GM23248 (cell line): ENCODE results near the gene ADAMTS10. TPM values are rescaled to one million over a fixed set of nuclear protein-coding genes. Genes with fewer than 3 reads are reported as not detected.
A peak's percentile ranks its signal among the peaks of the same experiment; 100 is the strongest.

ENCODE experiments used
- DNase-seq: peaks from one replicate; pipeline ENCODE4 v3.0.0-alpha.2; 2015
- H2AFZ ChIP-seq: fragments of 200-600 bp; sonication (generic); 2 replicates; pipeline ENCODE4 v1.6.1; 2016; ENCODE audit warnings: antibody characterized with exemption
- H3F3A ChIP-seq: fragments of 200-600 bp; sonication (generic); 2 replicates; pipeline ENCODE4 v1.6.1; 2016; ENCODE audit warnings: mild to moderate bottlenecking, antibody characterized with exemption, mixed run types; ENCODE audit not compliant: insufficient read depth
- H3K27ac ChIP-seq: fragments of 200-600 bp; sonication (generic); 2 replicates; pipeline ENCODE4 v1.5.1; 2016; ENCODE audit warnings: mild to moderate bottlenecking
- H3K27me3 ChIP-seq: fragments of 200-600 bp; sonication (generic); replicated peaks from 2 replicates; pipeline ENCODE4 v1.6.1; 2016; ENCODE audit warnings: mild to moderate bottlenecking; ENCODE audit not compliant: insufficient read depth
- H3K36me3 ChIP-seq: fragments of 200-600 bp; sonication (generic); 2 replicates; pipeline ENCODE4 v1.6.1; 2016; ENCODE audit warnings: low read depth, mild to moderate bottlenecking
- H3K4me1 ChIP-seq: fragments of 200-600 bp; sonication (generic); 2 replicates; pipeline ENCODE4 v1.6.1; 2016; ENCODE audit warnings: mild to moderate bottlenecking; ENCODE audit not compliant: insufficient read depth
- H3K4me2 ChIP-seq: fragments of 200-600 bp; sonication (generic); one replicate; pipeline ENCODE4 v1.6.1; 2016; ENCODE audit warnings: mild to moderate bottlenecking; ENCODE audit not compliant: unreplicated experiment
- H3K4me3 ChIP-seq: fragments of 200-600 bp; sonication (generic); 2 replicates; pipeline ENCODE4 v1.5.1; 2016; ENCODE audit warnings: mild to moderate bottlenecking
- H3K79me2 ChIP-seq: fragments of 200-600 bp; sonication (generic); 2 replicates; pipeline ENCODE4 v1.6.1; 2016; ENCODE audit warnings: mild to moderate bottlenecking; ENCODE audit not compliant: insufficient read depth
- H3K9ac ChIP-seq: fragments of 200-600 bp; sonication (generic); 2 replicates; pipeline ENCODE4 v1.6.1; 2016; ENCODE audit warnings: mild to moderate bottlenecking
- H3K9me2 ChIP-seq: fragments of 200-600 bp; sonication (generic); 2 replicates; pipeline ENCODE4 v1.6.1; 2016; ENCODE audit warnings: mixed run types, mild to moderate bottlenecking, moderate library complexity; ENCODE audit not compliant: insufficient read depth
- H3K9me3 ChIP-seq: fragments of 200-600 bp; sonication (generic); one replicate; pipeline ENCODE4 v1.6.1; 2017; ENCODE audit warnings: low read depth
- H4K20me1 ChIP-seq: fragments of 200-600 bp; sonication (generic); 2 replicates; pipeline ENCODE4 v1.6.0; 2016; ENCODE audit not compliant: insufficient read depth
- EZH2 ChIP-seq: fragments of 200-600 bp; sonication (generic); IDR thresholded peaks from 2 replicates; pipeline ENCODE4 v1.6.1; 2018; ENCODE audit warnings: antibody characterized with exemption, mild to moderate bottlenecking; ENCODE audit not compliant: insufficient read depth, poor library complexity, severe bottlenecking
- EZH2phosphoT487 ChIP-seq: fragments of 200-600 bp; sonication (generic); IDR thresholded peaks from 2 replicates; pipeline ENCODE4 v1.6.1; 2018; ENCODE audit warnings: antibody characterized with exemption, moderate library complexity, mild to moderate bottlenecking, low read depth; ENCODE audit not compliant: insufficient read depth
- WGBS, 2 experiments: methylation state at CpG; one replicate each; pipeline ENCODE4 v1.1.6; 2015 to 2017; ENCODE audit warnings: low lambda C conversion rate in 2 of 2, low coverage in 1 of 2; ENCODE audit errors: missing lambda C conversion rate in 2 of 2; 5-methylcytosine and 5-hydroxymethylcytosine counted together
- in situ Hi-C: fragments of 300-500 bp; cut with MboI; formaldehyde crosslinking; loops from 2 replicates; pipeline ENCODE4 v1.15.0; 2020
- polyA plus RNA-seq: library from polyadenylated mRNA; unstranded; fragments of >200 nt; fragmentation: Nextera tagmentation; extraction: Ambion mirVana; gene quantifications from 2 replicates; pipeline ENCODE4 v1.2.1, GENCODE V29; 2016
- total RNA-seq: library from RNA; depleted of rRNA; stranded (reverse); fragments of >200 nt; shearing (Covaris generic); gene quantifications from 2 replicates; pipeline ENCODE4 v1.2.3, GENCODE V29; 2014

Gene ADAMTS10
- total and polyA plus RNA-seq, 2 experiments from 2014 or later, result 4.3 to 12.2 TPM

DNA sequence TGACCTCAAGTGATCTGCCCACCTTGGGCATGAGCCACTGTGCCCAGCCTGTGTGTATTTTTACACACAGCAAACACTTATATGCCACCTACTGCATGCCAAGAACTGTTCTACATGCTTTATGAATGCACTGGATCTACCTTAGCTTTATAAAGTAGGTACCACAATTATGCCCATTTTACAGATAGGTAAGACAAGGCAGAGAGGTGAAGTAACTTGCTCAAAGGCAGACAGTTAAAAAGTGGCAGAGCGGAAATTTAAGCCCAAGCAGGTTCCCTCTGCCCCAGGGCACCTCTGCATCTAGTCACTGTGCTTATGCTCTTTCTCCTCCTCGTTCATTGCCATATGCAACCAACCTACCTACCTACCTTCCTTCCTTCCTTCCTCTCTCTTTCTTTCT is 10.5 kb downstream of the ADAMTS10 start:
- 94 to 96% methylated on average over 2 of the region's 2 CpGs for WGBS, 2 experiments
- Histone ChIP-seq H4K20me1 (no peaks in the 10 kb centered on the region), H3F3A (no peaks in the 10 kb centered on the region), H3K9me3 (no peaks in the 10 kb centered on the region), H3K27me3 (no peaks in the 10 kb centered on the region), H3K4me2 (no peak overlapping the region), H3K79me2 (no peaks in the 10 kb centered on the region), H3K4me1 (no peaks in the 10 kb centered on the region), H3K4me3 (no peak overlapping the region), H2AFZ (no peak overlapping the region), H3K27ac (no peak overlapping the region), H3K36me3 (no peaks in the 10 kb centered on the region; the same call in 1 of the 2 replicates), H3K9me2 (no peaks in the 10 kb centered on the region), H3K9ac (no peak overlapping the region)
- DNase-seq, result no peak
- in situ Hi-C loops, result no loop called here
- no peak for TF ChIP-seq EZH2
- TF ChIP-seq EZH2phosphoT487, result no peak

DNA sequence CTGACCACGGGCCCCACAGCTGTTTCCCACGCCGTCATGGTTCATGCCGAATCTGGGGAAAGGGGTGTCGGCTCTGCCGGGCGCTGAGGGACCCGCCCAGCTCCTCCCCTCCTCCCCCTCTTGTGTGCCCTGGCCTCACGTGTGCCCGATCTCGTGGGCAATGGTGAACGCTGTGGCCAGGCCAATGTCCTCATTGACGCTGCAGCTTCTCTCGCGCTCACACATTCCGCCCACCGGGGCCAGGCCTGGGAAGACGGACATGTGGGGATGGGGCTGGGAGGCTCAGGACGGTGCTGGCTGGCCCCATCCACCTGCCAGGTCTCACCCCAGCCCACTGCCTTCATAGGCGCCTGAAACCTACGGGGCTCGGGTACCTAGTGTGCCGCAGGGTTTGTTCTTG is 14.3 kb downstream of the ADAMTS10 start:
- TF ChIP-seq EZH2 (no peak), EZH2phosphoT487 (no peak)
- Histone ChIP-seq H3K79me2 (no peaks in the 10 kb centered on the region), H3K9ac (no peak overlapping the region), H3K9me2 (no peaks in the 10 kb centered on the region), H3K27me3 (no peaks in the 10 kb centered on the region), H3K9me3 (no peaks in the 10 kb centered on the region), H2AFZ (no peak overlapping the region), H3K36me3 (no peaks in the 10 kb centered on the region), H3K4me3 (no peak overlapping the region), H3K27ac (no peak overlapping the region), H3K4me2 (no peak overlapping the region), H4K20me1 (no peaks in the 10 kb centered on the region), H3F3A (peaks cover 4% of the 10 kb centered on the region; the same call in 1 of the 2 replicates), H3K4me1 (no peaks in the 10 kb centered on the region)
- in situ Hi-C loops, result no loop called here
- 62 to 65% methylated on average over 18 to 23 of the region's 23 CpGs for WGBS, 2 experiments
- DNase-seq, result no peak

DNA sequence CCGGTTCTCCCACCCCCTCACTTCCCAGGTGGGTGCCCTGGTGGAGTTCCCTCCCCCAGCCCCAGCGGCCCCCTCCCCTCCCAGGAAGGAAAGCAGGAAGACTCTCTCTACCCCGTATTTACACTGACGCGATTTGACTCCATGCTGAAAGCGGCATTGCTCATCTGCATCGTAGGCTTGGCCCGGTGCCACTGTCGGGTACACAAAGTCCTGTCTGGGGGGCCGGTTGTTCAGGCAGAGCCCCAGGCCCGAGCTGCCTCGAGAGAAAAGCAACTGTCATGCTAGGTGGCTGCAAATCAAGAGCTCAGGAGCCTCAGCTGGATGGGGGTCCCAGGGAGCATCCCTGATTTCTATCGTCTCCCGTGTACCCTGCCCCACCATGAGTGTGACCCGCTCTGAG is 14.9 kb downstream of the ADAMTS10 start:
- no peak overlapping the region for H3K27ac ChIP-seq
- WGBS, 2 experiments, result 63% methylated on average over 12 to 15 of the region's 15 CpGs
- no peak overlapping the region for H2AFZ ChIP-seq
- no peaks in the 10 kb centered on the region for H3K27me3 ChIP-seq
- H3K79me2 ChIP-seq, result no peaks in the 10 kb centered on the region
- no peaks in the 10 kb centered on the region for H3K9me3 ChIP-seq
- DNase-seq, result no peak
- in situ Hi-C loops, result no loop called here
- TF ChIP-seq EZH2 (no peak), EZH2phosphoT487 (no peak)
- H3K4me3 ChIP-seq, result no peak overlapping the region
- H3K9ac ChIP-seq, result no peak overlapping the region
- peaks cover 4% of the 10 kb centered on the region; the same call in 1 of the 2 replicates for H3F3A ChIP-seq
- no peaks in the 10 kb centered on the region for H3K36me3 ChIP-seq
- no peaks in the 10 kb centered on the region for H3K4me1 ChIP-seq
- H3K9me2 ChIP-seq, result no peaks in the 10 kb centered on the region
- H4K20me1 ChIP-seq, result no peaks in the 10 kb centered on the region
- H3K4me2 ChIP-seq, result no peak overlapping the region

DNA sequence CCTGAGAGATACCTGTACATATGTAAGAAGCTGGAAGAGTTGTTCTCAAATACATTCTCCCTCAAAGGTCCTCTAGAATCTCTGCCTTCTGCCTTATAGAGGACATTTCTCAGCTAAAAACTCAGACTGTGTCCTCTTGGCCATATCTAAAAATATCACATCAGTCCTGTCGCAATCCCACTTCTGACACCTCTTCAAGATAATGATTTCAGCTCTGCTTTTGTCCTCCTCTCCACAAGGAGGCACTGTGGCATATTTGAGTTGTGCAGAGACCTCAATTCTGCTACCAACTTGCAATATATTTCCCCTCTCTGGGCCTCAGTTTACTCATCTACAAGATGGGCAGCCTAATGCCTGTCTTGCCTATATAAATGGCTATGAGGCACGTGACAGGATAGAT is 16.6 kb downstream of the ADAMTS10 start:
- TF ChIP-seq EZH2phosphoT487, result no peak
- no peak for TF ChIP-seq EZH2
- H3K4me2 ChIP-seq, result no peak overlapping the region
- H4K20me1 ChIP-seq, result no peaks in the 10 kb centered on the region
- no peak overlapping the region for H3K9ac ChIP-seq
- peak; percentile 37 for DNase-seq
- H3K27me3 ChIP-seq, result no peaks in the 10 kb centered on the region
- no peak overlapping the region for H3K4me3 ChIP-seq
- H3F3A ChIP-seq, result peaks cover 4% of the 10 kb centered on the region; the same call in 1 of the 2 replicates
- no peak overlapping the region for H2AFZ ChIP-seq
- H3K9me3 ChIP-seq, result no peaks in the 10 kb centered on the region
- no peaks in the 10 kb centered on the region for H3K79me2 ChIP-seq
- no peaks in the 10 kb centered on the region for H3K9me2 ChIP-seq
- H3K36me3 ChIP-seq, result no peaks in the 10 kb centered on the region
- WGBS, 2 experiments, result 97 to 98% methylated on average over 2 of the region's 2 CpGs
- H3K27ac ChIP-seq, result no peak overlapping the region
- H3K4me1 ChIP-seq, result no peaks in the 10 kb centered on the region
- in situ Hi-C loops, result no loop called here
